WI38 (cell line): Measurements from ENCODE around the gene ZNF462.
"Not testable (repeated sequence)": the region's sequence is repeated elsewhere in the genome, so short reads cannot be mapped to it uniquely, and the experiment has no call there.

Experiments
- H3K4me3 ChIP-seq: 2 replicates; pipeline ENCODE4 v1.5.1; 2011; ENCODE audit warnings: low read depth, mild to moderate bottlenecking, control low read depth, low read length
- TF ChIP-seq, protein P1 (sequence below): IDR thresholded peaks from 2 replicates; pipeline ENCODE4 v1.5.1; 2012; ENCODE audit warnings: low read depth, mild to moderate bottlenecking, control low read depth, low read length

The ZNF462 gene

DNA sequence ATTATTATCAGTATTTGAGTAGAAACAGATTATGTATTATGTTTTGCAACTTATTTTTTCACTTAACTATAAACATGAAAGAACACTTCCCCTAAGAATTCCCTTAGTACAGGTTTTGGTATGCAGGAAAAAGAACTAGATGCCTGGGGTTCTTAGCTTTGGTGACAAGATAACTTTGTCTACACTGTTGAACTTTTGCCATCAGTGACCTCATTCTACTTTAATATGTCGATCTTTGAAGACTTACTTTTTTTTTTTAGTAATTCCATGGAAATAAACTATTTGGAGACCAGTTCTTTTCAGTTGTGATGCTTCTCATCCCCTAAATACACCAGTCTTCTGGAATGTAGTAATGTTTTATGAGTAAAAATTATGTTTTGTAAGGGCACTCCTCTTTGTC, 34.3 kb downstream of the ZNF462 start:
- TF ChIP-seq, protein P1, sequence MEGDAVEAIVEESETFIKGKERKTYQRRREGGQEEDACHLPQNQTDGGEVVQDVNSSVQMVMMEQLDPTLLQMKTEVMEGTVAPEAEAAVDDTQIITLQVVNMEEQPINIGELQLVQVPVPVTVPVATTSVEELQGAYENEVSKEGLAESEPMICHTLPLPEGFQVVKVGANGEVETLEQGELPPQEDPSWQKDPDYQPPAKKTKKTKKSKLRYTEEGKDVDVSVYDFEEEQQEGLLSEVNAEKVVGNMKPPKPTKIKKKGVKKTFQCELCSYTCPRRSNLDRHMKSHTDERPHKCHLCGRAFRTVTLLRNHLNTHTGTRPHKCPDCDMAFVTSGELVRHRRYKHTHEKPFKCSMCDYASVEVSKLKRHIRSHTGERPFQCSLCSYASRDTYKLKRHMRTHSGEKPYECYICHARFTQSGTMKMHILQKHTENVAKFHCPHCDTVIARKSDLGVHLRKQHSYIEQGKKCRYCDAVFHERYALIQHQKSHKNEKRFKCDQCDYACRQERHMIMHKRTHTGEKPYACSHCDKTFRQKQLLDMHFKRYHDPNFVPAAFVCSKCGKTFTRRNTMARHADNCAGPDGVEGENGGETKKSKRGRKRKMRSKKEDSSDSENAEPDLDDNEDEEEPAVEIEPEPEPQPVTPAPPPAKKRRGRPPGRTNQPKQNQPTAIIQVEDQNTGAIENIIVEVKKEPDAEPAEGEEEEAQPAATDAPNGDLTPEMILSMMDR: no peak

DNA sequence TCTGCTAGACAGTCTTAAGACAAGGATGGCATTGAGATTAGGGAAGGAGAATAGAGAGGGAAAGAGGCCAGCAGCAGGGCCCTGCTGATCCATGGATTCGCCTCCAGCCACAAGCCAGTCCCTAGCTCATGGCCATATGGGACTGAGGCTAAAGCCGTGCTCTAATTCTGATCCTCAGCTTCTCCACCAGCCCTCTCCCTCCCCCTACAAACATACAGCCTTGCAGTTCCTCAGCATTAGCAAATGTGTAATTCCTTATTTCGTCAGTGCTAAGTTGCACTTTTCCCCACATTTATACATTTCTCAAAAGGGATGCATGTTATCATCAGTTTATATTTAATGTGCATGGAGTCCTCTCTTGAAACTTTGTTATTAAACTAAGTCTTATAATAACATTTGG, 34.8 kb downstream of the ZNF462 start:
- TF ChIP-seq, protein P1: no peak
- H3K4me3 ChIP-seq: no peak overlapping the region

More for the DNA sequence above, 34.3 kb downstream of the ZNF462 start:
- no peak overlapping the region for H3K4me3 ChIP-seq

DNA sequence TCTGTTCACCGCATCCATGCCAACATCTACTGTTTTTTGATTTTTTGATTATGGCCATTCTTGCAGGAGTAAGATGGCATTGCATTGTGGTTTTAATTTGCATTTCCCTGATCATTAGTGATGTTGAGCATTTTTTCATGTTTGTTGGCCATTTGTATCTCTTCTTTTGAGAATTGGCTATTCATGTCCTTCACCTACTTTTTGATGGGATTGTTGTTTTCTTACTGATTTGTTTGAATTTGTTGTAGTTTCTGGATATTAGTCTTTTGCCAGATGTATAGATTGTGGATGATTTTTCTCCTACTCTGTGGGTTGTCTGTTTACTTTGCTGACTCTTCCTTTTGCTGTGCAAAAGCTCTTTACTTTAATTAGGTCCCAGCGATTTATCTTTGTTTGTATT, 37.6 kb downstream of the ZNF462 start:
- H3K4me3 ChIP-seq: not testable (repeated sequence)

DNA sequence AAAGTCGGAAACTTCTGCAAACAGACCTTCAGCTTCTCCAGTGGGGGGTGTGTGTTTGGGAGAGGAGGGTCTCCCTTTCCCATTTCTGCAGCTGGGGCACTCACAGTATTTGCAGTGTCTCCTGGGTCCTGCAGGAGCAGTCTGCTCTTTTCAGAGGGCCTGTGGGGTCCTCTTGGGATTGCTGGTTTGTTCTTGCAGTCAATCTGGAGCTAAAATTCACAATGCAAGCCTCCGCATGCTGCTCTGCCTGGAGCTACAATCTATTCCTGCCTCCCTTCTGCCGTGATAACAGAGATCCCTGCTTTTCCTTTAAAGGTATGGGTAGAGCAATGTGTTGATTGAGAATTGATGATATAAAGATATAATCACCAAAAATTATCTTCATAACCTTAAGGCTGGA, 43.2 kb downstream of the ZNF462 start:
- TF ChIP-seq, protein P1: no peak
- H3K4me3 ChIP-seq: no peak overlapping the region

DNA sequence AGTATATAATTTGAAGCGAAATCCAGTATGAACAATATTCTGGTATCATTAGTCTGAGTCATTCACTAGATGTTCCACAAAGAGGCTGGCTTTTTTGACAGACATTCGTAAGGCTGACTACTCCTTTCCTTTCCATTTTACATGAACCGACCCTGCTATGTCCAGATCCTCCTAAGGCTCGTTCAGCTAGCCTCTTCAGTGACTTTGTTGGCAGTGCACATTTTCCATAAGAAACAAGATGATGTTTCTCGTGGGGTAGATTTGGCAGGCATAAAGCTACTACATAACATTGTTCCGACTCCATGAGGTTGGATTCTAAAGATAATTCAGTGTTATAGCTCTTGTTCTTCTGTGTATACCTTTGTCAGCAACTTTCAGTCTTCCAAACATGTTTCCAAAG, 49.0 kb downstream of the ZNF462 start:
- no peak overlapping the region for H3K4me3 ChIP-seq
- TF ChIP-seq, protein P1: no peak

DNA sequence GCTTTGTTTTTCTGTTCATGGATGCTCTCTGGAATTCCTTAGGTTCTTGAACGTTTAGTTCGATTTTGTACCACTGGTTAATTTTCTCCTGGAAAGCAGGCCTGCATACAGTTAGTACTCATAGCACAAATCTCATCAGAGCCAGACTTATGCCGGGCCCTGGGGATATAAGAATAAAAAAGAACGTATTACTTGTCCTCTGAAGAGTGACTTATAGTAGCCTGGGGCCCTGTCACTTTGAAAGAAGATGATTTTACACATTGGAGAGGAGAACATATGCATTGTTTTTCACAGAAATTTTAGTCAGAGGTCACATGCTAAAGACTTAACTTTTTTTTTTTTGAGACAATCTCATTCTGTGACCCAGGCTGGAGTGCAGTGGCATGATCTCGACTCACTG, 50.3 kb downstream of the ZNF462 start:
- H3K4me3 ChIP-seq: no peak overlapping the region
- TF ChIP-seq, protein P1: no peak

DNA sequence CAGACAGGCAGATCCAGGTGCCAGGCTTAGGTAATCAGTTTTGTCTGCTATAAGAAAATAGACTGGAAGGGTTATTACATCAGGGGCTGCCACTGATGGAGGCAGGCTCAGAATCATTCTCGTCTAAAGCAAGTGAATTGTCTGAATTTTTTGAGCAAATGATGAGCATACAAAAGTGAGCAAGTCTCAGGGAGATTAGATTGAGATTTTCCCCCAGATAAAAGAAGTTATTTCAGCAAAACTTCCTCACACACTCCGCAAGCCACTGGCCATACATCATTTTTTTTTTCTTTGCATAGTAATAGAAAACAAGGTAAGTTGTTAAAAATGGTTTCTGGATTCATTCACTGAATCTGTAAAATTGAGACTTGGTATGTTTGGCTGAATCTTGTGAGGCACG, 52.9 kb downstream of the ZNF462 start:
- TF ChIP-seq, protein P1: no peak
- H3K4me3 ChIP-seq: no peak overlapping the region

GRCh38 chr9:106916466-106917235, 53.7 kb downstream of the ZNF462 start:
- no peak overlapping the region for H3K4me3 ChIP-seq
- TF ChIP-seq, protein P1: no peak
